GM13976 (cell line): ENCODE measurements around the gene TRPM1.

Source experiments
- DNase-seq: peaks from one replicate; pipeline ENCODE4 v3.0.0; 2012; ENCODE audit warnings: low spot score
- in situ Hi-C: fragments of 300-500 bp; cut with MboI; formaldehyde crosslinking; loops from one replicate; pipeline ENCODE4 v1.12.0; 2022; ENCODE audit warnings: low sequenced_read_pairs, mixed read lengths, inconsistent platforms; ENCODE audit not compliant: unreplicated experiment
- TF ChIP-seq, protein P1 (sequence below): IDR thresholded peaks from 2 replicates; pipeline ENCODE4 v1.5.1; 2012; ENCODE audit warnings: borderline replicate concordance, mild to moderate bottlenecking; ENCODE audit not compliant: insufficient read depth; ENCODE audit errors: extremely low read depth, missing control alignments, control extremely low read depth

The TRPM1 gene

DNA sequence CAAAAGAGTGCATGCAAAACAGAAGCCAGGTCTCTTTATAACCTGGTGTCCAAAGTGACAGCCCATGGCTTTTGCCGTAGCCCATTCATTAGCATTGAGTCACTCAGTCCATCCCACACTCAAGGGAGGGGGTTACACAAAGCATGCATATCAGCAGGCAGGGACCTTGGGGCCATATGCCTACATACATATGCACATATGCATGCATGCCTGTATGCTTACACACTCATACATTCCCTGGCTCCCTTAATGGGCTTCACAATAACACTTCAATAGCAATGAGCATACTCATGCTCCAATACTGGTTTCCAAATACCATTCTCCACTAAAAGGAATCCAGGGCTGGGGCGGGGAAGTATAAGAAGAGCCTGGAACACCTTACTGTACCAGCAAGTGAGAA is 22.0 kb downstream of the TRPM1 start:
- in situ Hi-C loops: no loop called here
- TF ChIP-seq, protein P1, sequence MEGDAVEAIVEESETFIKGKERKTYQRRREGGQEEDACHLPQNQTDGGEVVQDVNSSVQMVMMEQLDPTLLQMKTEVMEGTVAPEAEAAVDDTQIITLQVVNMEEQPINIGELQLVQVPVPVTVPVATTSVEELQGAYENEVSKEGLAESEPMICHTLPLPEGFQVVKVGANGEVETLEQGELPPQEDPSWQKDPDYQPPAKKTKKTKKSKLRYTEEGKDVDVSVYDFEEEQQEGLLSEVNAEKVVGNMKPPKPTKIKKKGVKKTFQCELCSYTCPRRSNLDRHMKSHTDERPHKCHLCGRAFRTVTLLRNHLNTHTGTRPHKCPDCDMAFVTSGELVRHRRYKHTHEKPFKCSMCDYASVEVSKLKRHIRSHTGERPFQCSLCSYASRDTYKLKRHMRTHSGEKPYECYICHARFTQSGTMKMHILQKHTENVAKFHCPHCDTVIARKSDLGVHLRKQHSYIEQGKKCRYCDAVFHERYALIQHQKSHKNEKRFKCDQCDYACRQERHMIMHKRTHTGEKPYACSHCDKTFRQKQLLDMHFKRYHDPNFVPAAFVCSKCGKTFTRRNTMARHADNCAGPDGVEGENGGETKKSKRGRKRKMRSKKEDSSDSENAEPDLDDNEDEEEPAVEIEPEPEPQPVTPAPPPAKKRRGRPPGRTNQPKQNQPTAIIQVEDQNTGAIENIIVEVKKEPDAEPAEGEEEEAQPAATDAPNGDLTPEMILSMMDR: no peak
- no peak for DNase-seq

DNA sequence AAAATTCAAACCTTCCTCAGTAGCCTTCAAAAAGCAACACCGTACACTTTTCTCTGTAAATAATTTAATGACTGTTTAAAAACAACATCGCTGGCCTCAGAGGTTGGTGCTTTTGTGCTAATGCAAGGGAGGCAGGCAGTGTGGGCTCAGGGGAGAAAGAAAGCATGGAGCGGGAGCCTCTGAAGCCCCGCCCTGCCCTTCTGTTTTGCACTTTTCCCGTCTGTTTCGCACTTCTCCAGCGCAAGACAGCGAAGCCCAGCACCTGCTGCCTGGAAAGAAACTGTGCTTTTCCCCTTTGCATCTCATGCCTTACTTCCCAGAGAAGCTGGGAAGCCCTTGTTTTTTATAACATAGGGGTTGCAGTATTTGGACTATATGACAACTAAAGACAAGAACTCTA is 23.1 kb downstream of the TRPM1 start:
- TF ChIP-seq, protein P1: no peak
- in situ Hi-C loops: no loop called here
- DNase-seq: no peak

DNA sequence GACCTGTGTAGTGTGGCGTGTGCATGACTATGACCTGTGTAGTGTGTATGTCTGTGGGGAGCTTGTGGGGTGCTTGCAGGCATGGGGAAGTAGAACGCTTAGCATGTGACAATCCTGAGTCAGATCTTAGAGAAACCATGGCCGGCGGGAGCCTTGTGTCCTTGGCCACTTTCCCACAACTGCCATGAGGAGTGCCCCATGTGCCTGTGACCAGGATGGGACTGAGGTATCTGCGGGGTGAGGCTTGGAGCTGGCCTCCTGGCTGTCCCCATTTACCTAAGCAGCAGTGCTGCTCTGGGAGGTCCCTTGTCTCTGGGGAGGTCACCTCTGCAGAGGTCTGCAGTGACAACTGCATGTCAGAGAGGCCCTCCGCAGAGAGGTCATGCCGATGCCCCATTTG is 23.6 kb downstream of the TRPM1 start:
- in situ Hi-C loops: no loop called here
- DNase-seq: no peak
- TF ChIP-seq, protein P1: no peak

DNA sequence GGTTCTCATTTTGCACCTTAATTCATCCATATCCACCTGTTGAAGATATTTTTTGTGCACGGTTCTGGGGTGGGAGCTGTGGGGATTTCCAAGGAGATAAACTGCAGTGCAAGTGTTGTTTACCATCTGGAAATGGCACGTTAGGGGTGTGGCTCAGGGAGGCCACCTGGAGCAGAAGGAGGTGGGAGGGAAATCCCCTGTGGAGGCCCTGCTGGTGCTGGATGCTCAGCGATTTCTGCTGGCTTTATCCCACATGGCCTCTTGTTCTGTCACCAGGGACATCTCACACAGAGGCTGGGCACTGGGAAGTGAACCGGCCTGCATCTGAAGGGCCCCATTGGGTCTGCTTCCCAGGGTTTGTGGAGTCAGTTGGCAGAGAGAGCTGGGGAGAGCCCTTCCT is 24.3 kb downstream of the TRPM1 start:
- TF ChIP-seq, protein P1: no peak
- in situ Hi-C loops: no loop called here
- DNase-seq: no peak

DNA sequence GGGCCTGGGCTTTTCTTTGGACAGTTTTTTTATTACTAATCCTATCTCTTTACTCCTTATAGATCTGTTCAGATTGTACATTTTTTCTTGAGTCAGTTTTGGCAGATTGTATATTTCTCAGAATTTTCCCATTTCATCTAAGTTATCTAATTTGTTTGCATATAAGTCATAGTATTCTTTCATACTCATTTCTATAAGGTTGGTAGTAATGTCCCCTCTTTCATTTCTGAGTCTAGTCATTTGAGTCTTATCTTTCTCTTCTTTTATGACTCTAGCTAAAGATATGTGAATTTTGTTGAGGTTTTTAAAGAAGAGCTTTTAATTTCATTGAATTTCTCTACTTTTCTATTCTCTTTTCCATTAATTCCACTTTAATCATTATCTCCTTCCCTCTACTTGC is 27.2 kb downstream of the TRPM1 start:
- no peak for DNase-seq
- in situ Hi-C loops: no loop called here
- TF ChIP-seq, protein P1: no peak

DNA sequence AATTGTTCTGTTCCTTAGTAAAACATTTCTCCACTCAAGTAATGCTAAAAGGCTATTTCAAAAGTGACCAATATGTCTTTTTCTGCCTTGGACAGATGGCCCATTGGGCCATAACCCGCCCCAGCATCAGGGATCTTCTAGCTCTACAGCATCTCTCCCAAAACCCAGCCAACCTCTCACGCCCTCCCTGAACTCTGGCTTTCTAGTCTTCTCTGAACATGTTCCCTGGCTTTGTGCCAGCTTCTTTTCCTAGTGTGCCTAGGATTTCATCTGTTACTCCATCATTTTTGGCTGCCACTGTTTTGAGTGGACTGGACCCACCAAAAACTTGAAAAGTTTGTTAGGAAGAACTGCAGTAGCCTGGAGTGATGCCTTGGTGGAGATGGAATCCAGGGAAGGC is 30.7 kb downstream of the TRPM1 start:
- TF ChIP-seq, protein P1: no peak

More for the DNA sequence above, 30.7 kb downstream of the TRPM1 start:
- DNase-seq: no peak
- in situ Hi-C loops: no loop called here
